Loucy (cell line): ENCODE measurements around the gene OXCT1.

Source experiments
- CTCF ChIP-seq: fragments of 200-600 bp; sonication (generic); conservative IDR thresholded peaks from 2 replicates; pipeline ENCODE4 v1.5.1; 2014; ENCODE audit warnings: mild to moderate bottlenecking, antibody characterized with exemption, low read length
- EZH2phosphoT487 ChIP-seq: fragments of 200-600 bp; IDR thresholded peaks from 2 replicates; pipeline ENCODE4 v1.6.1; 2018; ENCODE audit warnings: antibody characterized with exemption, mild to moderate bottlenecking, moderate library complexity, borderline replicate concordance

GRCh38 chr5:41856644-41857491 is 13.4 kb downstream of the OXCT1 start:
- TF ChIP-seq CTCF (peak; percentile 87), EZH2phosphoT487 (no peak)
